HepG2 (cell line): Measurements from ENCODE around the gene ZNF740. TPM values are rescaled to one million over a fixed set of nuclear protein-coding genes. Genes with fewer than 3 reads are reported as not detected.

Source experiments
- ATAC-seq: fragments of 200-7000 bp; cut with Tn5 transposase; 3 replicates; pipeline ENCODE4 v1.9.1; 2020; ENCODE audit warnings: mild to moderate bottlenecking, moderate library complexity
- BruUV-seq: library from RNA; stranded (reverse); fragments of 400-500 nt; replicated peaks from 2 replicates; lab custom pipeline; 2021; lab: Mats Ljungman, UMichigan
- CTCF ChIA-PET: fragments of 300-600 bp; formaldehyde crosslinking; extraction: SDS; loops from one replicate; lab custom pipeline; 2021; ENCODE audit warnings: low total read pairs, inconsistent platforms, low intra/inter-chr PET ratio; lab: Yijun Ruan, JAX
- POLR2A ChIA-PET: fragments of 350-600 bp; sonication (Branson Sonifier 250); formaldehyde crosslinking; loops from one replicate; lab custom pipeline; 2020; ENCODE audit warnings: antibody characterized with exemption, inconsistent platforms; lab: Yijun Ruan, JAX
- DNase-seq: peaks from one replicate; pipeline ENCODE4 v3.0.0-alpha.2; 2015; ENCODE audit warnings: low spot score
- FAIRE-seq: peaks from 3 replicates; lab custom pipeline; 2011; peaks lifted over from hg19 to GRCh38; lab: Jason Lieb, UNC
- H2AFZ ChIP-seq: one replicate; pipeline ENCODE4 v1.6.1; 2011; ENCODE audit warnings: low read length, inconsistent platforms
- H3K27ac ChIP-seq: fragments of 300-600 bp; 3 replicates; pipeline ENCODE4 v1.8.0; 2011; ENCODE audit warnings: mixed run types, mild to moderate bottlenecking, mixed read lengths, low read length, inconsistent platforms; ENCODE audit not compliant: insufficient read depth; ENCODE audit errors: extremely low read length
- H3K27me3 ChIP-seq, 2 experiments: fragments of 200-600 bp in 1 of 2; 2 replicates in 1 of 2; 3 replicates in 1 of 2; pipeline versions ENCODE4 v1.6.0 to v1.8.0; 2011; ENCODE audit warnings: low read length in 2 of 2, mild to moderate bottlenecking in 2 of 2, moderate library complexity in 2 of 2, inconsistent platforms in 1 of 2; ENCODE audit not compliant: insufficient read depth in 2 of 2, control insufficient read depth in 1 of 2
- H3K36me3 ChIP-seq, 2 experiments: fragments of 200-600 bp in 1 of 2; replicated peaks in 1 of 2; 2 replicates in 1 of 2; 3 replicates in 1 of 2; pipeline versions ENCODE4 v1.5.1 to v1.8.0; 2011; ENCODE audit warnings: low read length in 2 of 2, inconsistent platforms in 1 of 2; ENCODE audit not compliant: insufficient read depth in 2 of 2, control insufficient read depth in 1 of 2
- H3K4me1 ChIP-seq: 2 replicates; pipeline ENCODE4 v1.5.1; 2012; ENCODE audit warnings: low read length, inconsistent platforms; ENCODE audit not compliant: insufficient read depth
- H3K4me2 ChIP-seq: 2 replicates; pipeline ENCODE4 v1.6.0; 2011; ENCODE audit warnings: low read depth, low read length, inconsistent platforms
- H3K4me3 ChIP-seq, 3 experiments: fragments of 200-600 bp in 1 of 3; sonication (generic), shearing (Covaris generic) in 1 of 3; replicated peaks in 1 of 3; 2 replicates each; pipeline ENCODE4 v1.5.1; 2011 to 2016; ENCODE audit warnings: low read length in 3 of 3, inconsistent platforms in 2 of 3, low read depth in 2 of 3, mild to moderate bottlenecking in 2 of 3, control low read depth in 1 of 3, mixed read lengths in 1 of 3; ENCODE audit not compliant: insufficient read depth in 1 of 3
- H3K79me2 ChIP-seq: one replicate; pipeline ENCODE4 v1.6.1; 2011; ENCODE audit warnings: low read length, inconsistent platforms; ENCODE audit not compliant: insufficient read depth
- H3K9ac ChIP-seq: 2 replicates; pipeline ENCODE4 v1.6.0; 2011; ENCODE audit warnings: mild to moderate bottlenecking, low read depth, low read length, inconsistent platforms; ENCODE audit not compliant: insufficient read depth
- H3K9me3 ChIP-seq: 2 replicates; pipeline ENCODE4 v1.5.1; 2012; ENCODE audit warnings: mild to moderate bottlenecking, low read length
- H4K20me1 ChIP-seq: 2 replicates; pipeline ENCODE4 v1.6.0; 2011; ENCODE audit warnings: inconsistent platforms, mild to moderate bottlenecking, low read length, moderate library complexity; ENCODE audit not compliant: insufficient read depth
- CAMTA2 ChIP-seq: sonication (generic); formaldehyde crosslinking; IDR thresholded peaks from 2 replicates; pipeline ENCODE4 v1.4.0; 2020; ENCODE audit warnings: mild to moderate bottlenecking, missing genetic modification reagents, borderline replicate concordance
- GZF1 ChIP-seq: sonication (generic); formaldehyde crosslinking; IDR thresholded peaks from 2 replicates; pipeline ENCODE4 v1.5.1; 2020; ENCODE audit warnings: mild to moderate bottlenecking, missing genetic modification reagents
- HMGA1 ChIP-seq: sonication (generic); formaldehyde crosslinking; conservative IDR thresholded peaks from 2 replicates; pipeline ENCODE4 v1.4.0; 2020; ENCODE audit warnings: missing genetic modification reagents
- MXI1 ChIP-seq: IDR thresholded peaks from 3 replicates; pipeline ENCODE4 v1.6.1; 2012; ENCODE audit warnings: low read depth, low read length, inconsistent platforms, borderline replicate concordance
- SNAI1 ChIP-seq: sonication (generic); formaldehyde crosslinking; IDR thresholded peaks from 2 replicates; pipeline ENCODE4 v1.5.0; 2020; ENCODE audit warnings: mild to moderate bottlenecking, missing genetic modification reagents, borderline replicate concordance
- SP1 ChIP-seq, 2 experiments: fragments of 450-650 bp in 1 of 2; sonication (generic) in 1 of 2; formaldehyde crosslinking in 1 of 2; IDR thresholded peaks; 2 replicates each; pipeline versions ENCODE4 v1.4.0 to v1.6.1; 2016 to 2020; ENCODE audit warnings: missing genetic modification reagents in 1 of 2
- STAT5B ChIP-seq: sonication (generic); formaldehyde crosslinking; IDR thresholded peaks from 2 replicates; pipeline ENCODE4 v1.4.0; 2020; ENCODE audit warnings: missing genetic modification reagents
- TBX2 ChIP-seq: sonication (generic); formaldehyde crosslinking; IDR thresholded peaks from 2 replicates; pipeline ENCODE4 v1.5.0; 2020; ENCODE audit warnings: missing genetic modification reagents, mild to moderate bottlenecking, borderline replicate concordance
- TOPORS ChIP-seq: sonication (generic); formaldehyde crosslinking; IDR thresholded peaks from 2 replicates; pipeline ENCODE4 v1.8.0; 2023; ENCODE audit warnings: mild to moderate bottlenecking, missing genetic modification reagents
- ZFP36 ChIP-seq: fragments of 150-350 bp; IDR thresholded peaks from 2 replicates; pipeline ENCODE4 v1.6.1; 2018; ENCODE audit warnings: borderline replicate concordance, low read length, low read depth; ENCODE audit not compliant: partially characterized antibody
- ZNF260 ChIP-seq: sonication (generic); formaldehyde crosslinking; IDR thresholded peaks from 2 replicates; pipeline ENCODE4 v1.4.0; 2020; ENCODE audit warnings: missing genetic modification reagents, low read depth, mild to moderate bottlenecking, borderline replicate concordance
- ZNF350 ChIP-seq: sonication (generic); formaldehyde crosslinking; IDR thresholded peaks from 2 replicates; pipeline ENCODE4 v1.4.0; 2020; ENCODE audit warnings: mild to moderate bottlenecking, low read depth, missing genetic modification reagents, borderline replicate concordance
- ZNF382 ChIP-seq: sonication (generic); formaldehyde crosslinking; IDR thresholded peaks from 2 replicates; pipeline ENCODE4 v1.5.0; 2020; ENCODE audit warnings: missing genetic modification reagents, mild to moderate bottlenecking, borderline replicate concordance
- WGBS: methylation state at CpG from one replicate; pipeline ENCODE4 v1.1.6; 2017; ENCODE audit warnings: low lambda C conversion rate; 5-methylcytosine and 5-hydroxymethylcytosine counted together
- in situ Hi-C: cut with HindIII; loops from 2 replicates; pipeline ENCODE4 v1.10.0; 2017; ENCODE audit warnings: low pct_unique_long_range_greater_than_20kb; ENCODE audit not compliant: extremely low pct_ligation_motif_present
- intact Hi-C: fragments of 100-400 bp; cut with micrococcal nuclease; formaldehyde crosslinking; loops from one replicate; pipeline ENCODE4 v1.10.0; 2022; ENCODE audit not compliant: unreplicated experiment
- polyA plus RNA-seq, 8 experiments: library from polyadenylated mRNA; depleted of rRNA in 3 of 8; stranded (reverse) in 7 of 8; unstranded in 1 of 8; fragments of >200 nt; fragmentation: Illumina TruSeq in 4 of 8; extraction: Trizol in 4 of 8; gene quantifications; 2 replicates each; pipeline versions ENCODE4 v1.2.1 to v1.2.3, GENCODE V29; 2011 to 2016; ENCODE audit warnings: low read depth in 4 of 8, missing spikeins in 1 of 8, mixed read lengths in 1 of 8; ENCODE audit not compliant: insufficient read depth in 1 of 8
- total RNA-seq, 5 experiments: library from RNA; depleted of rRNA; stranded (reverse); fragments of >200 nt; fragmentation: Illumina TruSeq; extraction: Trizol; gene quantifications; 2 replicates each; pipeline ENCODE4 v1.2.3, GENCODE V29; 2016; ENCODE audit warnings: low read depth in 1 of 5

ZNF740 gene
- total and polyA plus RNA-seq, 2 of the 13 experiments (the other 11 are each of a cell fraction or from before 2014, with no cell fraction given) = 16.9 to 19.0 TPM

DNA sequence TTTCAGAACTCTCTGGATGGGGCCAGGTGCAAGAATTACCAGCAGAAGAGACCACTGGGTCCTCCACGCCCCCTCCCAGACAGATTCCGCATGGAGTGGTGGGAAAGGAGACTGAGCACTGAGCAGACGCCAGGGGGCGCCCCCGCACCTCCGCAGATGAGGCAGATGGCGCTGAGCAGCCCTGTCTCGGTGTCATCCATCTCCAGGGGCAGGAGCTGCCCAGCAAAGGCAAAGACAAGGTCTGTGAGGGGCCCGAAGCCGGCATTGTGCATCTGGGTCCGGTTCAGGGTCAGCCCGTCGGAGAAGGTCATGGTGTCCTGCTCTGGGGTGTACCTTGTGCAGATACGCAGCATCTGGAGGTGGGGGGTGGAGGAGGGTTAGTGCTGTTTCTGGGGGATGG lies 32.8 kb downstream of the ZNF740 start (continued):
- TF ChIP-seq GZF1 (CRISPR knock-in tag) = no peak
- TF ChIP-seq ZNF260 = no peak
- TF ChIP-seq MXI1 = peak; percentile 9; the same call in 1 of the 3 replicates
- no peak for TF ChIP-seq ZNF382 (CRISPR knock-in tag)
- no peak for TF ChIP-seq ZNF350 (CRISPR knock-in tag)
- no peak for TF ChIP-seq HMGA1 (CRISPR knock-in tag)
- no peak for TF ChIP-seq ZFP36
- no peak for TF ChIP-seq CAMTA2 (CRISPR knock-in tag)
- no peak for TF ChIP-seq SP1 (IDR thresholded peaks at IDR 0.05)
- TF ChIP-seq SP1 (CRISPR knock-in tag; IDR thresholded peaks at IDR 0.05) = no peak

DNA sequence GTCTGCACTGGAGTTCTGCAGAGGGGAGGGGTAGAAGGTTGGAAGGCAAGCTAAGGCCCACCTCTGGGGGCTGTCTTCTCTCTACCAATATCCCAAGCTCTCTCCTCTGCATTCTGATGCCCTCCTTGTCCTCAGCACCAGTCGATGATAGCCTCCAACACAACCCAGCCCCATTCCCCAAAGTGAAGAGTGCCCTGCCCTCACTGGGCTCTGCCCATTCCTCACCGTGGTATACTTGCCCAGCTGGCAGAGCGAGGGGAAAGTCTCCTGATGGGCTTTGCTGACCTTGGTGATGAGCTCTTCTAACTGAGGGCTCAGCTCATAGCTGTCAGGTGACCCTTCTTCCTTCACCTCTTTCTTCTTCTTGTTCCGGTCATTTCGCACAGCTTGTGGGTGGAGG lies 33.7 kb downstream of the ZNF740 start:
- no peaks in the 10 kb centered on the region; a peak in 1 of 5 replicates for H3K36me3 ChIP-seq
- DNase-seq (no peak), ATAC-seq (no peak), FAIRE-seq (no peak)
- H3K27ac ChIP-seq = no peak overlapping the region
- no peaks in the 10 kb centered on the region for H4K20me1 ChIP-seq
- no peaks in the 10 kb centered on the region for H3K79me2 ChIP-seq
- no peak overlapping the region for H2AFZ ChIP-seq
- CTCF ChIA-PET = interaction anchor here (1.5 to 4.4 kb wide), 3 partner anchors 37 to 131 kb away, joined by 4 to 66 read pairs (median 21); a partner anchor contains a TSS
- peaks cover 0 to 2% of the 10 kb centered on the region in 2 experiments; a peak in 2 of 5 replicates for H3K27me3 ChIP-seq
- no peaks in the 10 kb centered on the region for H3K9me3 ChIP-seq
- 85% methylated on average over 5 of the region's 5 CpGs for WGBS
- H3K4me1 ChIP-seq = peaks cover 54% of the 10 kb centered on the region
- no peak overlapping the region for H3K9ac ChIP-seq
- no peak overlapping the region for H3K4me2 ChIP-seq
- no peak overlapping the region for H3K4me3 ChIP-seq
- TF ChIP-seq TOPORS (CRISPR knock-in tag) (no peak), STAT5B (CRISPR knock-in tag) (no peak), SNAI1 (CRISPR knock-in tag) (no peak), TBX2 (CRISPR knock-in tag) (no peak)
- intact Hi-C loops (loop anchor here (5.0 kb wide), 1 partner anchor 38 kb away; a partner anchor contains a TSS), in situ Hi-C loops (loop anchor here (5.0 kb wide), 1 partner anchor 73 kb away; no protein-coding TSS in a partner anchor)
- POLR2A ChIA-PET = interaction anchor here (2.0 kb wide), 1 partner anchor 81 kb away, joined by 8 read pairs; the partner anchor contains the start of gene PFDN5
- no TSS peak for BruUV-seq
